ENCODE data around the gene TMOD3.

The TMOD3 gene

DNA sequence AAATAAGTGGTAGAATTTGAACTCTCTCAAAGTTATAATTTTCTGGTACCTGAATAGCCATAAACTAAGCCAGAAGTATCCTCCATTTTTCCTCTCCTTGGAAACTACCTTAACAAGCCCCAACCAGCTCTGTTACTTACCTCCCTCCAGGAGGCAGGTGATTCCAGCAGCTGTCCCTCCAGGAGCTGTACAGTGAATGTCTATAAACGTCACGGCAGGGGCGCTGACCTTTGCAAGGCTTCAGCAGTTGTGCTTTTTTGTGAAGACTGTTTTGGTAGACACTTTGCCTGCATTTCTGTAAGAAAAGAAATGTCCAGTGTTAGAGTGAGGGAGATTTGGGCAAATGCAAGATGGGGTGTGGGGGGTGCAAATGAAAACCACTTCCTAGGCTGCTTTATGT is 75.0 kb downstream of the TMOD3 start:
- no peak for TF ChIP-seq CTCF (IDR thresholded peaks at IDR 0.05)
- TF ChIP-seq ZFX (IDR thresholded peaks at IDR 0.05; ENCODE audit: borderline replicate concordance), result no peak
- no peak overlapping the region for H3K27ac ChIP-seq

- TF ChIP-seq ZFX (IDR thresholded peaks at IDR 0.05; ENCODE audit: borderline replicate concordance) (no peak), CTCF (IDR thresholded peaks at IDR 0.05) (no peak)
- H3K27ac ChIP-seq, result no peak overlapping the region
Measured at GRCh38 chr15:51904931-51905330, 75.5 kb downstream of the TMOD3 start.

- peak overlapping the region; percentile 58 for H3K27ac ChIP-seq
- TF ChIP-seq CTCF (IDR thresholded peaks at IDR 0.05) (peak; percentile 61), ZFX (IDR thresholded peaks at IDR 0.05; ENCODE audit: borderline replicate concordance) (no peak)
Measured at GRCh38 chr15:51907136-51907862, 77.8 kb downstream of the TMOD3 start.

DNA sequence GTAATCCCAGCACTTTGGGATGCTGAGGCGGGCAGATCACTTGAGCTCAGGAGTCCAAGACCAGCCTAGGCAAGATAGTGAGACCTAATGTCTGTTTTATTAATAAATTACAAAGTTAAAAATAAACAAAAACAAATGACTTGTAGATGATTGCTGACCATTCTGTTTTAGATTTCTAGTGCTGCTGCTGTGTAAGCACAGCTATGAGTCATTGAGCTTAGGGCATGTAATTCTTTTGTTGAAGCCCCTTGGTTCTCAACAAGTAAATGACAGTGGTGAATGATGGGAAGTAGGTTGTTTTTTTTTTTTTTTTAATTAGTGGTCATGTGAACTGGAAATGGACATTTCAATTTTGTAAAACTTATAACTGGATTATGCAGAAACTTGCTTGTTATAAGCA is 78.9 kb downstream of the TMOD3 start:
- H3K27ac ChIP-seq, result peak overlapping the region; percentile 58
- TF ChIP-seq CTCF (IDR thresholded peaks at IDR 0.05) (no peak), ZFX (IDR thresholded peaks at IDR 0.05; ENCODE audit: borderline replicate concordance) (no peak)

GRCh38 chr15:51909584-51909983 is 80.1 kb downstream of the TMOD3 start:
- no peak overlapping the region for H3K27ac ChIP-seq
- no peak for TF ChIP-seq CTCF (IDR thresholded peaks at IDR 0.05)
- no peak for TF ChIP-seq ZFX (IDR thresholded peaks at IDR 0.05; ENCODE audit: borderline replicate concordance)

DNA sequence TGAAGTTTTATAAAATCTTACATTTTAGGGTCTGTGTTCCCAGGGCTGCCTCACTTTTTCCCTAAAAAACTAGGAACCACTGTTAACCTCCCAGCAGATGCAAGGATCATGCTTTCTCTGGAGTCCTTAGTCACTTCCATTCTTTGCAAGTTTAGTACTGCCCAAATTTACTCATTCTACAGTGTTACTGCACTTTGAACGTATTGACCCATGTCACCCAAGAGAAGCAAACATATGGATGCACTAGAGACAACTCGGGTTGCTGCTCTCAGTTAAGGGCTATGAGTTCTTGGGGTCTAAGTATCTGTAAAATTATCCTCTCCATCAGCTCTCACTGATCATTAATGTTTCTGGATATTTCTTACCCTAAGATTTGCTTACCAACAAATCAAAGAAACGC is 83.1 kb downstream of the TMOD3 start:
- H3K27ac ChIP-seq, result no peak overlapping the region
- TF ChIP-seq CTCF (IDR thresholded peaks at IDR 0.05) (no peak), ZFX (IDR thresholded peaks at IDR 0.05; ENCODE audit: borderline replicate concordance) (no peak)

GRCh38 chr15:51917493-51917892 is 88.0 kb downstream of the TMOD3 start:
- no peak overlapping the region for H3K27ac ChIP-seq
- TF ChIP-seq ZFX (IDR thresholded peaks at IDR 0.05; ENCODE audit: borderline replicate concordance) (no peak), CTCF (IDR thresholded peaks at IDR 0.05) (peak; percentile 64)
